K562 (cell line): ENCODE results near the gene EHD2. TPM values are rescaled to one million over a fixed set of nuclear protein-coding genes. Genes with fewer than 3 reads are reported as not detected.

Experiments
- CC2D1A ChIP-seq: fragments of 450-650 bp; IDR thresholded peaks from 2 replicates; pipeline ENCODE4 v1.6.1; 2017; ENCODE audit warnings: mild to moderate bottlenecking
- CREB5 ChIP-seq: fragments of 250-450 bp; sonication (Bioruptor Pico); IDR thresholded peaks from 2 replicates; pipeline ENCODE4 v1.5.0; 2020; ENCODE audit warnings: mild to moderate bottlenecking
- ETV5 ChIP-seq: sonication (generic); formaldehyde crosslinking; IDR thresholded peaks from 2 replicates; pipeline ENCODE4 v1.4.0; 2020; ENCODE audit warnings: low read depth, mild to moderate bottlenecking, missing genetic modification reagents
- FOXA3 ChIP-seq, 2 experiments: fragments of 450-650 bp in 1 of 2; sonication (generic) in 1 of 2; formaldehyde crosslinking; IDR thresholded peaks in 1 of 2; conservative IDR thresholded peaks in 1 of 2; 2 replicates each; pipeline versions ENCODE4 v1.4.0 to v1.8.0; 2020 to 2022; ENCODE audit warnings: mild to moderate bottlenecking in 2 of 2, missing genetic modification reagents in 1 of 2
- FUS ChIP-seq: fragments of 200-400 bp; formaldehyde crosslinking; optimal IDR thresholded peaks from 2 replicates; pipeline ENCODE3; 2017; ENCODE audit warnings: low read depth, low read length
- KAT8 ChIP-seq: fragments of 450-650 bp; IDR thresholded peaks from 2 replicates; pipeline ENCODE4 v1.6.1; 2016; ENCODE audit warnings: low read depth, mild to moderate bottlenecking
- RAD21 ChIP-seq, 2 experiments: fragments of 250-450 bp in 1 of 2; fragments of 450-650 bp in 1 of 2; sonication (Bioruptor Pico) in 1 of 2; formaldehyde crosslinking in 1 of 2; IDR thresholded peaks in 1 of 2; conservative IDR thresholded peaks in 1 of 2; 2 replicates each; pipeline versions ENCODE4 v1.4.0 to v1.8.0; 2020 to 2022; ENCODE audit warnings: mild to moderate bottlenecking in 2 of 2, moderate library complexity in 1 of 2
- SIN3A ChIP-seq, 2 experiments: fragments of 150-350 bp in 1 of 2; IDR thresholded peaks; 2 replicates each; pipeline ENCODE4 v1.6.1; 2011 to 2016; ENCODE audit warnings: borderline replicate concordance in 2 of 2, low read depth in 2 of 2, low read length in 2 of 2, mild to moderate bottlenecking in 2 of 2, moderate library complexity in 2 of 2; ENCODE audit not compliant: control insufficient read depth in 1 of 2
- SMAD1 ChIP-seq: fragments of 150-350 bp; IDR thresholded peaks from 2 replicates; pipeline ENCODE4 v1.6.1; 2014; ENCODE audit warnings: low read length, low read depth; ENCODE audit not compliant: partially characterized antibody
- SMARCB1 ChIP-seq: IDR thresholded peaks from 2 replicates; pipeline ENCODE4 v1.6.1; 2011; ENCODE audit warnings: improper control_type of control experiment, low read depth; ENCODE audit not compliant: insufficient read length
- SOX6 ChIP-seq: fragments of 450-650 bp; IDR thresholded peaks from 2 replicates; pipeline ENCODE4 v1.6.1; 2014; ENCODE audit warnings: mild to moderate bottlenecking
- TAF7 ChIP-seq: fragments of 450-650 bp; IDR thresholded peaks from 2 replicates; pipeline ENCODE4 v1.6.1; 2016; ENCODE audit warnings: missing genetic modification characterization, missing compliant biosample characterization
- TARDBP ChIP-seq: fragments of 450-650 bp; IDR thresholded peaks from 2 replicates; pipeline ENCODE4 v1.6.1; 2016
- TCF3 ChIP-seq: sonication (generic); formaldehyde crosslinking; IDR thresholded peaks from 2 replicates; pipeline ENCODE4 v1.4.0; 2020; ENCODE audit warnings: mild to moderate bottlenecking, missing genetic modification reagents
- XRCC3 ChIP-seq: fragments of 450-650 bp; IDR thresholded peaks from 2 replicates; pipeline ENCODE4 v1.6.1; 2017; ENCODE audit warnings: mild to moderate bottlenecking, moderate library complexity
- ZNF12 ChIP-seq: sonication (generic); formaldehyde crosslinking; IDR thresholded peaks from 2 replicates; pipeline ENCODE4 v1.4.0; 2020; ENCODE audit warnings: mild to moderate bottlenecking, missing genetic modification reagents
- ZNF121 ChIP-seq: sonication (generic); formaldehyde crosslinking; conservative IDR thresholded peaks from 2 replicates; pipeline ENCODE4 v1.8.0; 2022; ENCODE audit warnings: missing genetic modification reagents
- polyA plus RNA-seq, 8 experiments: library from polyadenylated mRNA; depleted of rRNA in 4 of 8; stranded (reverse) in 5 of 8; unstranded in 3 of 8; fragments of >200 nt; fragmentation: Nextera tagmentation in 2 of 8; fragmentation: Illumina TruSeq in 1 of 8; extraction: Ambion mirVana in 2 of 8; extraction: Trizol in 1 of 8; gene quantifications; 2 replicates each; pipeline versions ENCODE4 v1.2.1 to v1.2.3, GENCODE V29; 2011 to 2014; ENCODE audit warnings: inconsistent platforms in 1 of 8, missing spikeins in 1 of 8
- total RNA-seq, 7 experiments: library from RNA; depleted of rRNA in 6 of 7; stranded (reverse); fragments of >200 nt in 6 of 7; fragmentation: Illumina TruSeq in 2 of 7; extraction: Trizol in 2 of 7; gene quantifications; 2 replicates each; pipeline versions ENCODE4 v1.2.1 to v1.2.3, GENCODE V29; 2011 to 2021; ENCODE audit warnings: low replicate concordance in 1 of 7
- TF ChIP-seq, protein P1 (sequence below): fragments of 450-650 bp; IDR thresholded peaks from 2 replicates; pipeline ENCODE4 v1.6.1; 2016; ENCODE audit warnings: mild to moderate bottlenecking
- TF ChIP-seq, protein P2 (sequence below): IDR thresholded peaks from 3 replicates; pipeline ENCODE4 v1.6.1; 2011; ENCODE audit warnings: borderline replicate concordance, mild to moderate bottlenecking; ENCODE audit not compliant: insufficient read length, insufficient read depth
- TF ChIP-seq, protein P3 (sequence below): sonication (generic); formaldehyde crosslinking; IDR thresholded peaks from 2 replicates; pipeline ENCODE4 v1.8.0; 2022; ENCODE audit warnings: missing genetic modification reagents, mild to moderate bottlenecking, borderline replicate concordance
- TF ChIP-seq, protein P4 (sequence below): fragments of 250-450 bp; sonication (Bioruptor Pico); IDR thresholded peaks from 2 replicates; pipeline ENCODE4 v1.8.0; 2021; ENCODE audit warnings: moderate library complexity, mild to moderate bottlenecking, inconsistent platforms

The EHD2 gene
- total and polyA plus RNA-seq, 9 of the 15 experiments (the other 6 are each of a cell fraction or from before 2014, with no cell fraction given), result 1.7 to 32.2 (median 3.0) TPM

GRCh38 chr19:47745010-47745901 is 32.0 kb downstream of the EHD2 start, which contains the start of gene NOP53 (continued):
- TF ChIP-seq, protein P1, sequence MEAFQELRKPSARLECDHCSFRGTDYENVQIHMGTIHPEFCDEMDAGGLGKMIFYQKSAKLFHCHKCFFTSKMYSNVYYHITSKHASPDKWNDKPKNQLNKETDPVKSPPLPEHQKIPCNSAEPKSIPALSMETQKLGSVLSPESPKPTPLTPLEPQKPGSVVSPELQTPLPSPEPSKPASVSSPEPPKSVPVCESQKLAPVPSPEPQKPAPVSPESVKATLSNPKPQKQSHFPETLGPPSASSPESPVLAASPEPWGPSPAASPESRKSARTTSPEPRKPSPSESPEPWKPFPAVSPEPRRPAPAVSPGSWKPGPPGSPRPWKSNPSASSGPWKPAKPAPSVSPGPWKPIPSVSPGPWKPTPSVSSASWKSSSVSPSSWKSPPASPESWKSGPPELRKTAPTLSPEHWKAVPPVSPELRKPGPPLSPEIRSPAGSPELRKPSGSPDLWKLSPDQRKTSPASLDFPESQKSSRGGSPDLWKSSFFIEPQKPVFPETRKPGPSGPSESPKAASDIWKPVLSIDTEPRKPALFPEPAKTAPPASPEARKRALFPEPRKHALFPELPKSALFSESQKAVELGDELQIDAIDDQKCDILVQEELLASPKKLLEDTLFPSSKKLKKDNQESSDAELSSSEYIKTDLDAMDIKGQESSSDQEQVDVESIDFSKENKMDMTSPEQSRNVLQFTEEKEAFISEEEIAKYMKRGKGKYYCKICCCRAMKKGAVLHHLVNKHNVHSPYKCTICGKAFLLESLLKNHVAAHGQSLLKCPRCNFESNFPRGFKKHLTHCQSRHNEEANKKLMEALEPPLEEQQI, result no peak; the same call in 1 of the 2 replicates
- TF ChIP-seq SMARCB1 (no peak), FOXA3 (CRISPR knock-in tag; conservative IDR thresholded peaks at IDR 0.05 in 1 of 2, IDR thresholded peaks at IDR 0.05 in 1 of 2) (no peak), SMAD1 (peak; percentile 82), TAF7 (peak; percentile 95), SIN3A (IDR thresholded peaks at IDR 0.05; ENCODE audit: borderline replicate concordance in 2 of 2, control insufficient read depth in 1 of 2, low read depth in 2 of 2, low read length in 2 of 2) (peak in 1 of 2 experiments; percentile 81; a peak in 2 of 4 replicates), CC2D1A (no peak), TARDBP (0 out of 2 replicates have a peak, but pooled peaks have one; percentile 22), ETV5 (CRISPR knock-in tag) (0 out of 2 replicates have a peak, but pooled peaks have one; percentile 39), CREB5 (CRISPR knock-in tag) (no peak), TCF3 (CRISPR knock-in tag) (peak; percentile 20; the same call in 1 of the 2 replicates), KAT8 (0 out of 2 replicates have a peak, but pooled peaks have one; percentile 43), RAD21 (CRISPR knock-in tag; conservative IDR thresholded peaks at IDR 0.05 in 1 of 2, IDR thresholded peaks at IDR 0.05 in 1 of 2) (no peak), ZNF121 (CRISPR knock-in tag) (0 out of 2 replicates have a peak, but pooled peaks have one; percentile 2), FUS (no peak), XRCC3 (no peak), SOX6 (peak; percentile 34; the same call in 1 of the 2 replicates), ZNF12 (CRISPR knock-in tag) (no peak)
- TF ChIP-seq, protein P2, sequence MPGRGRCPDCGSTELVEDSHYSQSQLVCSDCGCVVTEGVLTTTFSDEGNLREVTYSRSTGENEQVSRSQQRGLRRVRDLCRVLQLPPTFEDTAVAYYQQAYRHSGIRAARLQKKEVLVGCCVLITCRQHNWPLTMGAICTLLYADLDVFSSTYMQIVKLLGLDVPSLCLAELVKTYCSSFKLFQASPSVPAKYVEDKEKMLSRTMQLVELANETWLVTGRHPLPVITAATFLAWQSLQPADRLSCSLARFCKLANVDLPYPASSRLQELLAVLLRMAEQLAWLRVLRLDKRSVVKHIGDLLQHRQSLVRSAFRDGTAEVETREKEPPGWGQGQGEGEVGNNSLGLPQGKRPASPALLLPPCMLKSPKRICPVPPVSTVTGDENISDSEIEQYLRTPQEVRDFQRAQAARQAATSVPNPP, result no peak
- TF ChIP-seq, protein P3, sequence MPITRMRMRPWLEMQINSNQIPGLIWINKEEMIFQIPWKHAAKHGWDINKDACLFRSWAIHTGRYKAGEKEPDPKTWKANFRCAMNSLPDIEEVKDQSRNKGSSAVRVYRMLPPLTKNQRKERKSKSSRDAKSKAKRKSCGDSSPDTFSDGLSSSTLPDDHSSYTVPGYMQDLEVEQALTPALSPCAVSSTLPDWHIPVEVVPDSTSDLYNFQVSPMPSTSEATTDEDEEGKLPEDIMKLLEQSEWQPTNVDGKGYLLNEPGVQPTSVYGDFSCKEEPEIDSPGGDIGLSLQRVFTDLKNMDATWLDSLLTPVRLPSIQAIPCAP (CRISPR knock-in tag), result no peak
- TF ChIP-seq, protein P4, sequence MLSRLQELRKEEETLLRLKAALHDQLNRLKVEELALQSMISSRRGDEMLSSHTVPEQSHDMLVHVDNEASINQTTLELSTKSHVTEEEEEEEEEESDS, result no peak
